Transverse colon (tissue), 4 donors: ENCODE results near the gene FAM135A. TPM values are rescaled to one million over a fixed set of nuclear protein-coding genes. Genes with fewer than 3 reads are reported as not detected.
A peak's percentile ranks its signal among the peaks of the same experiment; 100 is the strongest.

ENCODE experiments used
- DNase-seq: peaks from one replicate; pipeline ENCODE4 v3.0.0-alpha.2; 2019
- H3K27ac ChIP-seq, 4 donors: fragments of 200-600 bp; sonication (generic); 2 replicates each; pipeline ENCODE4 v1.5.1; 2016 to 2018; ENCODE audit warnings: inconsistent platforms in 4 of 4
- H3K27me3 ChIP-seq: fragments of 200-600 bp; sonication (generic); 2 replicates; pipeline ENCODE4 v1.5.1; 2017; ENCODE audit warnings: inconsistent platforms
- H3K36me3 ChIP-seq, 4 donors: fragments of 200-600 bp; sonication (generic); 2 replicates each; pipeline ENCODE4 v1.5.1; 2017 to 2019; ENCODE audit warnings: inconsistent platforms in 4 of 4
- H3K4me1 ChIP-seq, 4 donors: fragments of 200-600 bp; sonication (generic); 2 replicates each; pipeline ENCODE4 v1.5.1; 2017 to 2020; ENCODE audit warnings: inconsistent platforms in 4 of 4
- H3K4me3 ChIP-seq, 4 donors: fragments of 200-600 bp; sonication (generic); 1 replicate in 1 of 4; 2 replicates in 3 of 4; pipeline versions ENCODE4 v1.5.1 to v1.6.1; 2017 to 2019; ENCODE audit warnings: inconsistent platforms in 4 of 4
- H3K9me3 ChIP-seq, 2 donors: fragments of 200-600 bp; sonication (generic); 2 replicates each; pipeline ENCODE4 v1.5.1; 2017 to 2019; ENCODE audit warnings: inconsistent platforms in 2 of 2
- EP300 ChIP-seq: sonication (generic); formaldehyde crosslinking; IDR thresholded peaks from one replicate; pipeline ENCODE4 v1.6.1; 2017; ENCODE audit warnings: antibody characterized with exemption, low read depth
- POLR2A ChIP-seq: fragments of 450-650 bp; IDR thresholded peaks from one replicate; pipeline ENCODE4 v1.6.1; 2016; ENCODE audit warnings: antibody characterized with exemption, mild to moderate bottlenecking, moderate library complexity
- POLR2AphosphoS5 ChIP-seq, 3 donors: sonication (generic); formaldehyde crosslinking; IDR thresholded peaks; one replicate each; pipeline ENCODE4 v1.6.1; 2016; ENCODE audit warnings: antibody characterized with exemption in 3 of 3
- WGBS, 2 donors: methylation state at CpG; one replicate each; pipeline ENCODE4 v1.1.5; 2018; ENCODE audit warnings: low coverage in 1 of 2; 5-methylcytosine and 5-hydroxymethylcytosine counted together
- in situ Hi-C, 4 donors: fragments of 200-750 bp; cut with MboI; loops; one replicate each; pipeline versions ENCODE4 v1.15.0 to v1.15.1; 2017; ENCODE audit warnings: low sequenced_read_pairs in 3 of 4, low pct_ligation_motif_present in 1 of 4, low pct_unique_long_range_greater_than_20kb in 1 of 4
- intact Hi-C: fragments of 100-400 bp; cut with DNase I; formaldehyde crosslinking; loops from one replicate; pipeline ENCODE4 v1.15.1; 2023; ENCODE audit warnings: low total_unique reads
- total RNA-seq, 4 donors: library from RNA; depleted of rRNA; stranded (reverse); fragments of >200 nt; gene quantifications; one replicate each; pipeline ENCODE4 v1.1.0, GENCODE V29; 2016
- TF ChIP-seq, protein P1 (sequence below), 5 experiments: fragments of 200-600 bp in 3 of 5; fragments of 450-650 bp in 2 of 5; sonication (generic) in 3 of 5; IDR thresholded peaks; 1 replicate in 2 of 5; 2 replicates in 3 of 5; pipeline ENCODE4 v1.5.1; 2016 to 2017; ENCODE audit warnings: antibody characterized with exemption in 5 of 5, inconsistent platforms in 3 of 5, mild to moderate bottlenecking in 2 of 5, moderate library complexity in 1 of 5

The FAM135A gene
- total RNA-seq, 4 donors from 2014 or later: 38.9 to 115 (median 65.7) TPM

DNA sequence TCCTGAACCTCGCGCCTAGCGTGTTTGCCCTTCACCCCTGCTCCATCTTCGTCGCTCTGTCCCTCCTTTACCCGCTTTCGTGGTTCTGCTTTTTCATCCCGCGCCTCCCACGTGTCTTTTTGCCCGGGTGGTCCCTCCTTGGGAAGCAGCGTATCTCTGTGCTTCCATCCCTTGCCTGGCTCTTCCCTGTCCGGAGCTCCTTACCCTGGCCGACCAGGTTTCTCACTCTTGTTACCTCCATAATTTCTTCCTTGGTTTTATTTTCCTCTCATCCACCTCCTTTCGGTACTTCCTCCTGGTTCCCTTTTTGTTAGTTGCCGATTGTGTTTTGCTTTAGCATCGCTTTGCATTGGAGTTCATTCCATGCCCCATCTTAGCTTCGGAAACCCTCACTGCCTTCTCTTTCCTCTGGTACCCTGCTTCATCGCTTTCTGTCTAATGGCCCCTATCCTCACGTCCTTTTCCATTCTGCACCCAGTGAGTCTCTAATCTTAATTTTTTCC is 735 bp downstream of the FAM135A start:
- TF ChIP-seq POLR2A: no peak
- no peak for TF ChIP-seq POLR2AphosphoS5 (IDR thresholded peaks at IDR 0.05)
- TF ChIP-seq EP300: no peak
- TF ChIP-seq, protein P1, sequence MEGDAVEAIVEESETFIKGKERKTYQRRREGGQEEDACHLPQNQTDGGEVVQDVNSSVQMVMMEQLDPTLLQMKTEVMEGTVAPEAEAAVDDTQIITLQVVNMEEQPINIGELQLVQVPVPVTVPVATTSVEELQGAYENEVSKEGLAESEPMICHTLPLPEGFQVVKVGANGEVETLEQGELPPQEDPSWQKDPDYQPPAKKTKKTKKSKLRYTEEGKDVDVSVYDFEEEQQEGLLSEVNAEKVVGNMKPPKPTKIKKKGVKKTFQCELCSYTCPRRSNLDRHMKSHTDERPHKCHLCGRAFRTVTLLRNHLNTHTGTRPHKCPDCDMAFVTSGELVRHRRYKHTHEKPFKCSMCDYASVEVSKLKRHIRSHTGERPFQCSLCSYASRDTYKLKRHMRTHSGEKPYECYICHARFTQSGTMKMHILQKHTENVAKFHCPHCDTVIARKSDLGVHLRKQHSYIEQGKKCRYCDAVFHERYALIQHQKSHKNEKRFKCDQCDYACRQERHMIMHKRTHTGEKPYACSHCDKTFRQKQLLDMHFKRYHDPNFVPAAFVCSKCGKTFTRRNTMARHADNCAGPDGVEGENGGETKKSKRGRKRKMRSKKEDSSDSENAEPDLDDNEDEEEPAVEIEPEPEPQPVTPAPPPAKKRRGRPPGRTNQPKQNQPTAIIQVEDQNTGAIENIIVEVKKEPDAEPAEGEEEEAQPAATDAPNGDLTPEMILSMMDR (IDR thresholded peaks at IDR 0.05): no peak
- no peak for DNase-seq
- in situ Hi-C loops (loop anchor here in 1 of 4 donors (25.0 kb wide), 1 partner anchor 248 kb away; the partner anchor contains the start of gene SMAP1), intact Hi-C loops (no loop called here)
- H3K36me3 ChIP-seq: no peaks in the 10 kb centered on the region
- H3K9me3 ChIP-seq: no peaks in the 10 kb centered on the region
- no peaks in the 10 kb centered on the region for H3K27me3 ChIP-seq
- peak overlapping the region; percentile 90 to 94 (median 92) for H3K27ac ChIP-seq
- peak overlapping the region; percentile 70 to 90 (median 80) for H3K4me3 ChIP-seq
- peaks cover 11 to 48% (median 30%) of the 10 kb centered on the region in 4 donors for H3K4me1 ChIP-seq
- 0 to 1% methylated on average over 5 to 20 of the region's 20 CpGs for WGBS, 2 donors

DNA sequence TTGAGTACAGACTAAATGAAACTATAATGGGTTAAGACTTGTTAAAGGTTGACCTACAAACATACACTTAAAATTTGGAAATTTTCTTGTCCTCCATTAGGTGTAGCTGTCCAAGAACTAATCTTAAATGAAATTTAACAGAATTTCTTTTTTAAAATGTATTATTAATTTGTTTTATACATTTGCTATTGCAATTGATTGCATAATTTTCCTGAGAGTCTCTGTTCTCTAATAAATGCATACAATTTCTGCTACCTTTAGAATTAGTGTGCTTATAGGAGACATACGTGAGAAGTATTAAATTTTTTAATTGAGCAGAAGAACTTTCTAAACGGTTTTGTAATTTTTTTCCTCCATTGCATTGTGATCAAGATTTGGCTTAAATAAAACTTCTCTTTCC is 1.5 kb downstream of the FAM135A start:
- in situ Hi-C loops: loop anchor here in 1 of 4 donors (25.0 kb wide), 1 partner anchor 247 kb away; the partner anchor contains the start of gene SMAP1
- no peak for DNase-seq
- TF ChIP-seq POLR2A (no peak), POLR2AphosphoS5 (IDR thresholded peaks at IDR 0.05) (no peak), EP300 (no peak)
- TF ChIP-seq, protein P1 (IDR thresholded peaks at IDR 0.05): no peak
- H3K4me3 ChIP-seq: peak overlapping the region in 3 of 4 donors; percentile 71 to 90 (median 89)
- H3K4me1 ChIP-seq: peaks cover 11 to 48% (median 30%) of the 10 kb centered on the region in 4 donors
- peak overlapping the region; percentile 90 to 94 (median 92) for H3K27ac ChIP-seq
- intact Hi-C loops: no loop called here
- 31 to 44% methylated on average over 2 of the region's 2 CpGs for WGBS, 2 donors
- H3K36me3 ChIP-seq: no peaks in the 10 kb centered on the region
- no peaks in the 10 kb centered on the region for H3K9me3 ChIP-seq
- H3K27me3 ChIP-seq: no peaks in the 10 kb centered on the region

DNA sequence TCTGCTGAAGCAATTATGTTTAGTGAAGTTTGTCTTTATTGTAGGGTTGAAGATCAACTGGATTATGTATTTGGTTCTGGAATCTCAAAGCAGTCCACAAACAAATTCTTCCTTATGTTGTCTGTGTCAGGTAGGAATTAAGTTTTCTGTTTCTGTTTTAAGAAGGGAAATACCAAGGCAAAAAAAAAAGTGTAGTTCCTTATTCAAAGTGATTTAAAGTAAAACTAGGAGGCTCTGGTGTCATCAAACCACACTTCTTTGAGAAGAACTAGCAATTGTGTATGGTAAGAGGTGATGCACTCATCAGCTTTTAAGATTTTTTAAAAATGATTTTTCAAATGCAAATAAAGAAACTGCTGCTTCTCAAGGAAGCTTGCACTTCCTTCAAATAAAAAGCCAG is 1.9 kb downstream of the FAM135A start:
- H3K4me3 ChIP-seq: peak overlapping the region in 2 of 4 donors; percentile 89 to 90
- intact Hi-C loops: no loop called here
- H3K9me3 ChIP-seq: no peaks in the 10 kb centered on the region
- peaks cover 11 to 48% (median 30%) of the 10 kb centered on the region in 4 donors for H3K4me1 ChIP-seq
- TF ChIP-seq POLR2AphosphoS5 (IDR thresholded peaks at IDR 0.05): no peak
- TF ChIP-seq EP300: no peak
- TF ChIP-seq, protein P1 (IDR thresholded peaks at IDR 0.05): no peak
- TF ChIP-seq POLR2A: no peak
- H3K27me3 ChIP-seq: no peaks in the 10 kb centered on the region
- peaks cover 0 to 3% (median 0%) of the 10 kb centered on the region in 4 donors for H3K36me3 ChIP-seq
- no peak for DNase-seq
- H3K27ac ChIP-seq: peak overlapping the region; percentile 8 to 93 (median 91)
- in situ Hi-C loops: loop anchor here in 1 of 4 donors (25.0 kb wide), 1 partner anchor 247 kb away; the partner anchor contains the start of gene SMAP1

DNA sequence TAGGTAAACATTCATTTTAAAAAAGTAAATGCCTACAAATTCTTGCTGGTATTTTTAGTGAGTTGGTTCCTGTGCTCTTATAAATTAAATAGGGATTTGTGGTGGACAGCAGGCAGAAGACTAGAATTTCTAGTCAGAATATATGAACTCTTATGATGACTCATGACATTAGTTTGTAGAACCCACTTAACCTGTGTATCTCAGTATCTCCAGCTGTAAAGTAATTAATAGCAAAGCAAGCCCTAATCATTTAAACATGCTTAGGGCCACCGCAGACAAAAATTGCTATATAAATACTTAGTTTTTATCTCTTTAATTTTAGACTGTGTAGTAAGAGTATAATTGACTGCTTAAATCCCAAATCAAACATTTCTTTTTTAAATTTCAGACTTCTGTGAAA is 2.4 kb downstream of the FAM135A start:
- Histone ChIP-seq H3K27ac (peak overlapping the region; percentile 8 to 93 (median 91)), H3K4me3 (peak overlapping the region in 1 of 4 donors; percentile 89), H3K4me1 (peaks cover 11 to 45% (median 29%) of the 10 kb centered on the region in 4 donors), H3K27me3 (no peaks in the 10 kb centered on the region), H3K9me3 (no peaks in the 10 kb centered on the region), H3K36me3 (peaks cover 0 to 5% (median 0%) of the 10 kb centered on the region in 4 donors)
- no peak for DNase-seq
- TF ChIP-seq POLR2AphosphoS5 (IDR thresholded peaks at IDR 0.05) (no peak), EP300 (no peak), POLR2A (no peak)
- TF ChIP-seq, protein P1 (IDR thresholded peaks at IDR 0.05): no peak
- 67 to 77% methylated on average over 1 of the region's 1 CpG for WGBS, 2 donors
- intact Hi-C loops: no loop called here
- in situ Hi-C loops: loop anchor here in 1 of 4 donors (25.0 kb wide), 1 partner anchor 247 kb away; the partner anchor contains the start of gene SMAP1
